HG03060 (cell line): ENCODE data around the gene LANCL1.

Source experiments
- ATAC-seq: cut with Tn5 transposase; IDR thresholded peaks from one replicate; pipeline ENCODE4 v1.9.1; 2021; ENCODE audit warnings: low read depth, moderate number of reproducible peaks; ENCODE audit not compliant: unreplicated experiment

The LANCL1 gene

GRCh38 chr2:210476194-210477128 lies at the start of gene LANCL1:
Gene LANCL1 (minus strand): TSS chr2:210476759. CDS start chr2:210476396, 363 bp downstream.
- ATAC-seq, result peak; percentile 98

GRCh38 chr2:210524533-210524932 lies 48.0 kb upstream of the LANCL1 start:
- ATAC-seq, result no peak

- no peak for ATAC-seq
Measured at GRCh38 chr2:210523650-210524289, 47.2 kb upstream of the LANCL1 start.

GRCh38 chr2:210522399-210522798 lies 45.8 kb upstream of the LANCL1 start:
- ATAC-seq, result no peak

- ATAC-seq, result no peak
Measured at GRCh38 chr2:210519594-210519993, 43.0 kb upstream of the LANCL1 start.

GRCh38 chr2:210517264-210517663 lies 40.7 kb upstream of the LANCL1 start:
- no peak for ATAC-seq

- no peak for ATAC-seq
Measured at GRCh38 chr2:210515911-210516310, 39.4 kb upstream of the LANCL1 start.

GRCh38 chr2:210503725-210504191 lies 27.2 kb upstream of the LANCL1 start:
- no peak for ATAC-seq

- ATAC-seq, result peak; percentile 88
Measured at GRCh38 chr2:210503001-210503623, 26.6 kb upstream of the LANCL1 start.

- ATAC-seq, result peak; percentile 65
Measured at GRCh38 chr2:210496512-210496911, 20.0 kb upstream of the LANCL1 start.

GRCh38 chr2:210493528-210493927 lies 17.0 kb upstream of the LANCL1 start:
- no peak for ATAC-seq

- no peak for ATAC-seq
Measured at GRCh38 chr2:210481601-210482175, 5.1 kb upstream of the LANCL1 start.

- no peak for ATAC-seq
Measured at GRCh38 chr2:210480764-210481163, 4.2 kb upstream of the LANCL1 start.

GRCh38 chr2:210480079-210480478 lies 3.5 kb upstream of the LANCL1 start:
- ATAC-seq, result no peak

- ATAC-seq, result no peak
Measured at GRCh38 chr2:210478661-210479060, 2.1 kb upstream of the LANCL1 start.

GRCh38 chr2:210477496-210477895 lies 937 bp upstream of the LANCL1 start:
- ATAC-seq, result no peak

GRCh38 chr2:210475706-210476105 lies 853 bp downstream of the LANCL1 start:
- no peak for ATAC-seq

- ATAC-seq, result no peak
Measured at GRCh38 chr2:210474776-210475175, 1.8 kb downstream of the LANCL1 start.

- no peak for ATAC-seq
Measured at GRCh38 chr2:210461401-210461800, 15.2 kb downstream of the LANCL1 start.

GRCh38 chr2:210460322-210461227 lies 16.0 kb downstream of the LANCL1 start:
- ATAC-seq, result peak; percentile 37
